HG03521 (cell line): ENCODE measurements around the gene GPR132.
"Not testable (repeated sequence)": the region's sequence is repeated elsewhere in the genome, so short reads cannot be mapped to it uniquely, and the experiment has no call there.

Experiments used
- ATAC-seq: cut with Tn5 transposase; IDR thresholded peaks from one replicate; pipeline ENCODE4 v1.9.1; 2021; ENCODE audit warnings: mild to moderate bottlenecking, moderate library complexity; ENCODE audit not compliant: unreplicated experiment

The GPR132 gene

DNA sequence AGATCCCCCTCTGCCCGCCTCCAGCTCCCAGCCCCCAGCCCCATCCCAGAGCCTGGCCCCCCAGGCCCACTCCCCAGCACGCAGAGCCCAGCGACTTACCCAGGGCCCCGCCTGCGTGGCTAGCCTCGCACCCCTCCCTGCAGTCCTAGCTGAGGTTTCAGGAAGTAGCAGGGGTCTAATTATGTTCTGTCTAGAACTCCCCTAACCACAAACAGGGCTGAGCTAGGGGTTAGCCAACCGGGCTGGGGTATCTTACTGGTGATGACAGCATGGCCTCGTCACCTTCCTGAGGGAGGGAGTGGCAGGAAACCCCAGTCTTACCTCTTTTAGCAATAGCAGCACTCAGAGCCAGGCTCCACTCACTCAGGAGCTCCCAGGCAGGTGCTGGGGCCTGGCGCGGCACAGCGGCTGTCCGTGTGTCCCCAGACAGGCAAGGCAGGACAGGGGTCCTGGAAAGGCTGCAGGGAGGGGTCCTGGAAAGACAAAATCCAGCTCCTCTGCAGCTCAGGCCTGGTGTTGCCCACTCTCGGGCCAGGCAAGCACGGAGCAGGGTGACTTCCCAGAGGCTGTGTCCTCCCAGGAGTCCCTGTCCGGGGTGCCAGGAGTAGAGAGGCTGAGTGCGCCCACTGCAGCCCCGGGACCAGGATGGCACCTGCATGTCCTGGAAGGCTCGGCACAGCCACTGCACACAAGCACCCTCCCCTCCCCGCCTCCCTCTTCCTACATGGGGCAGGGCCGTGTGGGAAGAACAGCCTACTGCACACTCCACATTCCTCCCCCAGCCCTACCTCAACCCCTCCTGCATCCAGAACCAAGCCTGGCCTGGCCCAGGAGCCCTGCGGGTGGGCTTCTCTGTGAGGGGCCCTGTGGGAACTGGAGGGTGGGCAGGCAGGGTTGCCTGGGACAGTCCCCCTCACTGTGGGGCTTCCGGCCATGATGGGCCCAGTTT, at the start of gene GPR132:
Gene GPR132, minus strand, starts transcription at position 151 of the 949 bp plus-strand sequence. CDS start 10,010 bp downstream, outside the sequence.
- ATAC-seq = peak; percentile 36

GRCh38 chr14:105109243-105109642, 44.0 kb upstream of the GPR132 start:
- not testable (repeated sequence) for ATAC-seq

DNA sequence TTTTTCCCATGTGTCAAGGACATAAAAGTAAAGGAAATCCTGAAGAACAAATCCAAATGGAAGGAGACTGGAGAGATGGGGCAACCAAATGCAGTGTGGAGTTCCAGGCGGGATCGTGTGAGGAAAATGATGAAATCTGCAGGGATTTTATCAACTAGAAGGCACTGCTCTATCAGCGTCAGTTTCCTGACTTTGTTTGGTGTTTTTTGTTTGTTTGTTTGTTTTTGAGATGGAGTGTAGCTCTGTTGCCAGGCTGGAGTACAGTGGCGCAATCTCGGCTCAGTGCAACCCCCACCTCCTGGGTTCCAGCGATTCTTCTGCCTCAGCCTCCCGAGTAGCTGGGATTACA, 43.3 kb upstream of the GPR132 start:
- no peak for ATAC-seq

DNA sequence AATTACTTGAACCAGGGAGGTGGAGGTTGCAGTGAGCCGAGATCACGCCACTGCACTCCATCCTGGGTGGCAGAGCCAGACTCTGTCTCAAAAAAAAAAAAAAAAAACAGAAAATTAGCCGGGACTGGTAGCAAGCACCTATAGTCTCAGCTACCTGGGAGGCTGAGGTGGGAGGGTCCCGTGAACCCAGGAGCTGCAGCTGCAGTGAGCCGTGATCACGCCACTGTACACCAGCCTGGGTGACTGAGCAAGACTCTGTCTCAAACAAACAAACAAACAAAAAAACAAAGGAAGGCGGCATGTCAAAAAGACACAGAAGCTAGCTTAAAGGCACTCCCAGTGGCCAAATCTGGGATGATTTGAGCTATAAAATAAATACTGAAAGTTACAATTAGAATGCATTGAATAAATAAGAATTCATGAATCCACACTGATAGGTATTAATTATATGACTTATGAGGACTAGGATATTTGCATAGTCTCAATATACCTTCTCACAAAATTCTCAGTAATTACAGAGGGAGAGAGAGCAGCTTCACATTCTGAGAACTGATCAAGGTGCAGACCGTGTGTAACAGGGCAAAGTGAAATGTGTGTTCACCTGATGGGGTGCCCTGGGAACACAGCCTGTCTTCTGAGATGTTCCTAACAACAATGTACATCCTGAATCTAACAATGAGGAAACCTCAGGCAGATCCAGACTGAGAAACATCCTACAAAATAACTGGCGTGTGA, 42.7 kb upstream of the GPR132 start:
- no peak for ATAC-seq

GRCh38 chr14:105107351-105107750, 42.1 kb upstream of the GPR132 start:
- ATAC-seq = no peak

GRCh38 chr14:105105158-105105557, 39.9 kb upstream of the GPR132 start:
- ATAC-seq = no peak

DNA sequence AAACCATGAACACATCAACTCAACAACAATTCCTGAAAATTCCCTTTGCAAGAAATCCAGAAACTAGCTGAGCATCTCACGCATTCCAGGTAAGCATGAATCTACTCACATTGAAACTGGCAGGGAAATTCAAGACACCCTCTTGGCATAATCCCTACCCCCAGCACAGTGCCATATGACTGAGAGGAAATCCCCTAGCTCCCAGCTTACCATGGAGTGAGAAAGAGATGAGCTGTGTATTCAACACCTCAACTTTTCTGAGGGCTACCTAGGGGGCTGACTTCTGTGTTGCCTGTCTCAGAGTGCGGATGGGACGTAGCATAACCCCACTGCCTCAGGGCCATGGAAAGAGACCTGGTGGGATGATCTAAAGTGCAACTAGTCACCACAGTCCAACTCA, 37.7 kb upstream of the GPR132 start:
- ATAC-seq = no peak

DNA sequence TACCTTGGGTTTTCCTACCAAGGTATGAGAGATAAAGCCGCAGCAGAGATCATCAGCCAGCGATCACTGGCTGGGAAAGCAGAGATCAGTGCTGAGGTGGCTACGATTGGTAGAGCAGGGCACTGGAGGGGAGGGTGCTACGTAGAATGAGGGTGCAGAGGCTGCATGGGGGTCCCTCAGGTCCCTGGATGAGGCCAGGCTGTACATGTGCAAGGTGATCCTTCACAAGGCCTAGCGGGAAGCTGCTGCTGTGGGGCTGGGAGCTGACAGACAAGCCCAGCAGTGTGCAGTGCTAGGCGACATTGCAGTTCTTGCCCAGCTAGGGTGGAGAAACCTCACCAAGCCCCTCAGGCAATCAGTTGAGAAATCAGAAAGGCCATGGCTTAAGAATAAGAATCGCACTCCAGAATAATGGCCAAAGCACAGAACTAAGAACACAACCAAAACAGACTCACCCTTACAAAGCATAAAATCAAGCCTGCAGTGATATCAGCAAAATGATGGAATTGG, 37.2 kb upstream of the GPR132 start:
- ATAC-seq = no peak

- ATAC-seq = no peak
Measured at GRCh38 chr14:105100910-105101309, 35.7 kb upstream of the GPR132 start.

GRCh38 chr14:105099778-105100177, 34.5 kb upstream of the GPR132 start:
- ATAC-seq = no peak

DNA sequence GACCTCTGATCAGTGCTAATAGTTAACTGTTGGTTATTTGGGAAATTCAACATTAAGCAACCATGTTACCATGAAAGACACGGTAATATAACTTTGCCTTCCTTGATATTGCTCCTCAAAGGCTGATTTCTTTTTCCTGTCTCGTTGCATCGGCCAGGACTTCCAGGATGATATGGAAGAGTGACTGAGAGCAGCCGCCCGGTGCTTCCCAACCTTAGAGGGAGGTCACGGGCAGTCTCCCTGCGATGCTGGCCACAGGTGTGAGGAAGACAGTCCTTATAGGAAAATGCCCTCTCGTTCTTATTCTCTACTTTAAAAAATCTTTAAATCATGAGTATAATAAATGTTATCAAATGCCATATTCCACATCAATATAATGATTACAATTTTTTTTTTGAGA, 33.1 kb upstream of the GPR132 start:
- no peak for ATAC-seq

DNA sequence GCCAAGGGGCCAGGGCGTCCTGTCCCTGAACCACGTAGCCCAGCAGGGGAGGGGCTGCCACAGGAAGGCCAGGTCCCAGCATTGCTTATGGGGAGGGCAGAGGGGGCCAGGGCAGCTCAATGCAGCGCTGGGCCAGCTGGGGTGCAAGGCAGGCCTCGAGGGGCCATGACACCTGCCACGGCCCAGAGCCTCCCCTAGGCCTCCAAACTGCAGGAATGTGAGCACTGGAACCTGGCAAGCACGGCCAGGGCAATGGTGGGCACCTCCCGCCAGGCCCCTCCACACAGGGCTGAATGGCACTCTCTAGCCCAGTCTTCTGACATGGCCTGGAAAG, 32.5 kb upstream of the GPR132 start:
- ATAC-seq = no peak

GRCh38 chr14:105096206-105096875, 31.1 kb upstream of the GPR132 start:
- ATAC-seq = no peak

GRCh38 chr14:105095236-105095805, 30.1 kb upstream of the GPR132 start:
- no peak for ATAC-seq

DNA sequence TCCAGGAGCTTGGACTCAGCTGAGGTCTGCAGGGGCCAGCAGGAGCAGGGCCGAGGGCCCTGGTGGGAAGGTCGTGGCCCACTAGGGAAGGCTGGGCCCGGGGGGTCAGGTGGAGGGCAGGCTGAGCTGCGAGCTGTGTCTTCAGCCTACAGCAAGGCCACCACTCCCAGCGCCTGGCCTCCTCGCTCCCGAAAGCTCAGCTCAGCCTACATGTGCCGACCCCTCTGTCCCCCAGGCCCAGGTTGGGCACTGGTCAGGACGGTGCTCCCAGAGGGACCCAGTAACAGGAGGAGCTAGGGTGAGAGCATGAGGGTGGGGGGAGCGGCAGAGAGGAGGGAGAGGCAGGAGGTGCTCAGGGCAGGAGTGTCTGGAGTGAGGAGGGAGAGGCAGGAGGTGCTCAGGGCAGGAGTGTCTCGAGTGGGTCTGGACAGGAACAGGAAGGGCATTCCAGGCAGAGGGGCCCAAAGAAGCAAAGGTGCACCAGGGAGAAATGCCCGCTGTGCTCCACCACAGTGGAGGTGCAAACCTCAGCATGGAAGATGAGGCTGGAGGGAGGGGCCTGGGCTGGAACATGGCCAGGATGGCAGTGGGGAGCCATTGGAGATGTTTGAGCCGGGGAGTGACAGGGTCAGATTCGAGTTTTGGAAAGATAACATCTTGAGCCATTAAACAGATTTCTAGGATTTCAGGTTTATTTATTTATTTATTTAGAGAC, 29.1 kb upstream of the GPR132 start:
- no peak for ATAC-seq

DNA sequence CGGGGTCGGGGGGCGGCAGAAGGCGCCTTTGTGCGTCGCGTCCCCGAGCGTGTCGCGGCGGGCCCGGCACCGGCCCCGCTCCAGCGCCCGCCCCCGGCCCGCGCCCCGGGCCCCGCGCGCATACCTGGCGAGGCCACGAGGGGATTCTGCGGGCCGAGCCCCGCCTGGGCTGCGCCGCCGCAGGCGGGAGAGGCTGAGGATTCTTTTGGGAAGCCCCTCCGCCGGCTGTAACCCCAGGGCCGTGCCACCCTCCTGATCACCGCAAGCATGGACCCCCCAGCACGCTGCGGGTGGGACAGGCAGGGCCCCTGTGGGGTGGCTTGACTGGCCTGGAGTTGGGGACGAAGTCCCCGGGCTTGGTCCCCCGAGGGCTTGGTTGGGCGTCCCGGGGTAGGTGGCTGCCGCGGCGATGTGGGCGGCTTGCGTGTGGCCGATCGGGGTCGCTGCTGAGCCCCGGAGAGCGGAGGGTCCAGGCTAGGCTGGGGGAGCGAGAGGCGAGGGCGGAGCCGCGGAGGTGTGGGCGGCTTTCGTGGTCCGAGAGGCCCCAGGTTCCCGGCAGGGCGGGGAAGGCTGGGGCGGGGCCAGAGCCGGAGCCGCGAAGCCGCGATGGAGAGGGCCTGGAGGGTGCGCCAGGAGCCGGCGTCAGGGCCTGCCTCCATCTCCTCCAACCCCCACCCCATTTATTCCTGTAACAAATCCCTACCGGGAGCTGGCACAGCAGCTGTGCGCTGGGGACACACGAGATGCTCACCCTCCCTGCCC, 28.4 kb upstream of the GPR132 start:
- peak; percentile 43 for ATAC-seq

DNA sequence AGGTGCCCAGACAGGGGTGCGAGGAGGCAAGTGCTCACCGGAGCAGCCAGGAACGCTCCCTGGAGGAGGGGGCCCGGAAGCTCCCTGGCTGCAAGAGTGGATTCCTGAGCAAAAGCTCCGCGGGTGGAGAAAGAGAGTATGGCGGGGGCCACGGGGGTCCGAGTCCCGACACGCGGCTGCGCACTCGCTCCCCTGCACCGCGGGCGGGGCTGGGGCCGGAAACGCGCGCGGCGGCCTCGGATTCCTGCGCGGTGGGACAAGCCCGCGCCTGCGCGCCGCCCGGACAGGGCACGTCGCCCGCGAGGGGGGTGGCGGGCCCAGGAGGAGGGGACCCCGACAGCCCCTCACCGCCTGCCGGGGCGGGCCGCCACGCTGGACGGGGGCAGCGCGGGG, 27.8 kb upstream of the GPR132 start:
- peak; percentile 33 for ATAC-seq

DNA sequence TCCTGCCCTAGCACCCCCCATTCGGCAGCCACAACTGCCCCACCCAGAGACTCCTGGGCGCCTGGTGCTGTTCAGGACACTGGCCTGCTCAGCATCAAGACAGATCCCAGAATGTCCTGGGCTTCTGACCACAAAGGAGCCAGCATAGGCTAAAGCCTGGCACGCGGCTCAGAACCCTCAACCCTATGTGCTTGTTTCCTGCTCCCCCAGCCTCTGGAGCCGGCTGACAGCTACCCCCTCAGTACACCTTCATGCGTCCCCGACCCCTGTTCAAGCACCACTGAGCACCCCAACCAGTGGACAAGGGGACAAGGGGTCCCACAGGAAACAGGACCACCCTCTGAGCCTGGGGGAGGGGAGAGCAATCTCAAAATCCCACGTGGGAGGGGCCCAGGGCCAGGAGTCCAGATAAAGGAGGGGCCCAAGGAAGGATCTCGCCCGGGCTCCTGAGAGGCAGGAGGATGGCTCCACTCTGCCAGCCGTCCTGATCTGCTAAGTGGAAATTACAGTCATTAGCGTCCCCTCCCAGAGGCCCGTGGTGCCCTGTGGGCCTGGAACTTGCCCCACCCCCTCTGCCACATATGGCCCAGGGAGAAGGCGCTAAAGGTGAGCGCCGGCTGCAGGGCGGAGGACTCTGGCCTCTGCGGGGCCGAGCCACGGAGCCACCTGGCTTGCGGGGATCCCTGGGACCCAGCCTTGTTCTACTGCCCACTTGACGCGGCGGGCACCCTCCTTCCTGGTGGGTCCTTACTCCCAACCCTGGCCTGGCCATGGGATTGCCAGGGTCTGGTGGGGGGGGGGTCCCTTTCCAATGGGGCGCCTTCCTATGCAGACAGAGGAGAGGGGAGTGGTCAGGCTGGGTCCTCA, 27.2 kb upstream of the GPR132 start:
- no peak for ATAC-seq
